Measurements from ENCODE around the gene GRIN2C.

Gene GRIN2C

GRCh38 chr17:74863420-74864296 is 4.0 kb upstream of the GRIN2C start:
- DNase-seq, result no peak

DNA sequence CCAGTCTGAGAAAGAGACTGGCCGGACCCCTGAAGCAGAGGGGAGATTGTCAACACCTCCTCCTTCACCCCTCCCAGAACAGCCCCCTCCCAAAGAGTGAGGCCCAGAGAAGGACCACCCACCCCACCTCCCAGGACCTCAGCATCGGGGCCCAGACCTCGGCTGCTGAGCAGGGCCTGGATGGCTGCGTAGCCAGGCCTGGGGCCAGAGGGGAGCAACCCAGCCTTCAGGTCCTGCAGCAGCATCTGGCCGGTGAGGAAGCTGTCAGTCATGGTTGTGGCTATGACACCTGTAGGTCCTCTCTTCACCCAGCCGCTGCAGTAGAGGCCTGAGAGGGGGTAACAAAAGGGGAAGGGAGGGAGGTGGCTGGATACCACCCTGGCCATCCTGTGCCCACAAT is 3.2 kb upstream of the GRIN2C start:
- no peak for DNase-seq

DNA sequence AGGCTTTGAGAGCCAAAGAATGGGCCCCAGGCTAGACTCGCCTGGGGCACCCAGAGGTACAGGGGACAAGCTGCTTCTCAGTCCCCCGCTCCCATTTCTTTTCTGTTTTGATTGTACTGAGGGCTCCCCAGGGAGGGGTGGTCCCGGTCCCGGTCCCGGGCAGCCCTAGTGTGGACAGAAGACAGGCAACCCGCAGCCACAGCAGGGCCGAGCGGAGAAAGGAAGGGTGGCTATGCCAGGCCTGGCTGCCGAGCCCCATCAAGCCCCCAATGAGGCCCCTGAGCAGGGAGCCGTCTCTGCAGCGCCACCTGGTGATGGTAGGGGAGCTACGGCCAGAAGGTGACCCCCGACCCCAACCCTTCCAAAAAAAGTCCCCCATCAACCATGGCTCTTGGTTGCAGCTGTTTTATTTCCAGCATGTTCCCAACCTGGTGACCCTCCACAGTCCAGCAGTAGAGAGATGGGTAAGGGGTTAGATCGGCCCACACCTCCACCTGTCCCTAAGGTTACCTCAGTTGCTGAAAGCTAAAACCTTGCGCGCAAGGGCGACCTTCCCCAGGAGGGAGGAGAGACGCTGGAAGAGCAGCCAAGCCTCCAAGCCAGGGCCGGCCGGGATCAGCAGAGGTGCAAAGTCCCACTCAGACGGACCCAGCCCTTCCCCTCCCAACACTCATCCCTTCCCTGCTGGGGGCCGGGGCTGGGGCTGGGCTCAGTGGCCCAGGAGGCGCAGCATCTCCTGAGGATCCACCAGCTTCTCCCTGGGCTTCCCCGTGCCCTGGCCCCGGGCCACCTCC is 2.6 kb upstream of the GRIN2C start:
- peak; percentile 25 to 26 for DNase-seq

GRCh38 chr17:74861662-74862107 is 2.0 kb upstream of the GRIN2C start:
- no peak for DNase-seq

DNA sequence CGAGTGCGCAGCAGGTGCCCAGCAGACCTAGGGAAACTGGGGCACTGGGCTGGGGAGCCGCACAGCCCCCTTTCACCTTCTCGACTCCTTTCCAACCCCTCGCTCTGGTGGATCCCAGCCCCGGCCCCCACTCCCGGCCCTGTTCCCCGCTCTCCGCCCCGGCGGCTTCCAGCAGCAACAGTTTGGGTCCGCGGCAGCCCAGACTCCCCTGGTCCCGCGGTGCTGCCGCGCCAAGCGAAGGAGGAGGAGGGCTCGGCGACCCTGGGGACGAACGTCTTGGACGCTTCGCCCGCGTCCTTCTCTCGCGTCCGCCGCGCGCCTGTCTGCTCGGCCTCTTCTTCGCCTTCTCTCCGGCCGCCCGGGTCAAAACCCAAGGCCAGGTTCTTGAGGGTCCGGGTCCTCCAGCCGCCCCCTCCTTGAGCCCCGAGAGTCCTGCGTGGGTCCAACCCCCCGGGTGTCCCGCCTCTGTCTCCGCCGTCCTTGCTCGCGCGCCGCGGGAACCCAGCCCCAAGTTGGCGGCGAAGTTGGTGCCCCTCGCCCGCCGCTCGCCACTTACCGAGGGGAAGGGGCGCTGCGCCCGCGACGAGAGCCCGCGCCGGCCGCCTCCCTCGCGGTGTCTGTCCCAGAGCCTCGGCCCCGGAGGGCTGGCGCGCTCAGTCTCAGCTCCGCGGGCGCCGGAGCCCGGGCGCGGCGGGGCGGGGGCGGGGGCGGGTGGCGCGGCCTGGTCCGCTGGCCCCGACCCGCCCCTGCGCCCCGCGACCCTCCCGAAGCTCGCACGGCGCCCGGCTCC is 1.4 kb upstream of the GRIN2C start:
- DNase-seq, result no peak

DNA sequence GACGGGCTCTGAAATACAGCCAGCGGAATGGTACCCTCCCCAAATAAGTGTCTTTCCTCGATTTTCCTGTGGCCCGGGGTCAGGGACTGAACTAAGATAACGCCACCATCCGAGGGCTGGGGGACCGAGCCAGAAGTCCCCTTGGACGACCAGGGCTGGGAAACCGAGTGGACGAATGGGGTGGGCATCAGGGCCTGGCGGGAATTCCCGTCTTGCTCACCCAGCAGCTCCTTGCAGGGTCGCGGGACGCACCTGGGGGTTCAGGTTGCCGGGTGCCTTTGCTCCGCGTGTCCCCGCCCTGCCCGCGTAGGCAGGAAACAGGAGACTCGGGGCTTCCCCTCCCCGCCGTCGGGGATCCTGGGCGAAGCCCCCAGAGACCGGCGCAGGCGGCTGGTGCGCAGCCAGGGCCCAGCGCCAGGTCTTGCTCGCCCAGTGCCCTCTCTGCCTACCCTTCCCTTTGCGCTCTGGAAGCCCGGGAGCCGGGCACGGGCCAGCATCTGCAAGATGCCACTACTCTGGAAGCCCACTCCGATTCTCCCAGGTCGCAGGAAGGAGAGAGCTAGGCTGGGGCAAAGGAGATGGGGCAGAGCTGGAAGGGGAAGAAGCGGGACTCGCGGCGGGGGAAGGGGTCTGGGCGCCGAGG is 665 bp upstream of the GRIN2C start:
- DNase-seq, result no peak

- no peak for DNase-seq
Observed at GRCh38 chr17:74858672-74859458, 820 bp downstream of the GRIN2C start.

DNA sequence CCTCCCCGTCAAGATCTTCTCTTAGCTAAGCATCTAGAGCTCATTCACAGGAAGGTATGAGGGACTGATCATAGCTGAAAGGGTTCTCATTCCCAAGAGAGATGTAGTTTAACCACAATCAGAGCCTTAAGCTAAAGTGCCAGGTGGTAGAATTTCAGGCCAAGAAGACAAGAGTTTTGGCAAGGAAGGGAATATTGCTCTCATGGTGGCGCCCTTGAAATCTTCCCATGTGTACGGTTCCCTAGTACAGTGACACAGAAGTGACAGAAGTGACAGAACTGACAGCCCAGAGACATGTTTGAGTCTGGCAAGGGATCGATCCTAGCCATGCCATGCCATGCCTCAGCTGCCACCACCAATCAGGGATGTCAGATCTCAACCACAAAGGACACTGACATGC is 2.5 kb downstream of the GRIN2C start:
- no peak for DNase-seq

DNA sequence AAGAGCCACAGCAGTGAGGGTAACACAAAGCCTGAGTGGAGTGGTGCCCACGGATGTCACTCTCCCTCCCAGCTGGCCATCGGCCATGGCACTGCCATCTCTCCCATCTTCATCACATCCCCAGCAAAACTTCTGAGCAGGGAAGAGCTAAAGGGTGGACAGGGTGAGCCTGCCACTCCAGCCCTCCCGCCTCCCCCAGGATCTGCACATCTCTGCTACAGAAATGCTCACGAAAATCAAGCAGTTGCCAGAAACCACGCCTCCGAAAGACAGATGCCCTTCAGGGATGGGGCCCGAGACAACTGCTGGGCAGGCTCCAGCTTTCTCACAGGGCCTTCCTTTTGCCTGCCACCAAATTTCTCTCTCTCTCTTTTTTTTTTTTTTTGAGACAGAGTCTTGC is 3.6 kb downstream of the GRIN2C start:
- DNase-seq, result no peak

DNA sequence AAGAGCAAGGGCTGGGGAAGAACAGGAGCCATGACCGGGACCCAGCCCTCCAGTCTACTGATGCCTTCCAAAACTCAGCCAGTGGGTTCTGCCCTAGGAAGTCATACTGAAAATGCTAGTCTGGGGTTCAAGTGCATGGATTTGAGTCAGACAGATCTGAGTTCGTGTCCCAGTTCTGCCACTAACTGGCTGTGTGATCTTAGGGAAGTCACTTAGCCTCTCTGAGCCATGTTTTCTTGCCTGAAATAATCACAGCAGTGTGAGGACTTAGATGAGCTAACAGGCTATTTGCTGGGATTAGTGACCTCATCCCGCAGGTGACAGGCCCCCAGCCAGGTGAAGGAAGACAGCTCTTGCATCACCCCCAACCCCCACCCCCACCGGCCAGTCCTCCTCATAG is 4.4 kb downstream of the GRIN2C start:
- DNase-seq, result no peak

- DNase-seq, result no peak
Observed at GRCh38 chr17:74854792-74855191, 4.9 kb downstream of the GRIN2C start.

DNA sequence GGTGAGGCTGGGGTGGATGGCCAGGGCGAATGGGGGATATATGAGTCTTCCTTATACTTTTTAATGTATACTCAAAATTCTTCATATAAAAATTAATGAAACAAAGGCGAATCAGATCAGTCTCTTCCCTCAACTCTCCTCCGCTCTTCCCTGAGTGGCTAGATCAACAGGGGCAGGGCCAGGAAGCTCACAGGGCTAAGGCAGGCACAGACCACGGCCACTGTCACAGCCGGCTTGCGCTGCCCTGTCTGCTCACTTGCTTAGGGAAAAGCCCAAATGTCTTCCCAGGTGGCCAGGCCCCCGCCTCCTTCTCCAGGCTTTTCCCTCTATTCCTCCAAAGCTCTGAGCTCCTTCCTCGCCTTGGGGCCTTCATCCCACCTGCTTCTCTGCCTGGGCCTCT is 6.0 kb downstream of the GRIN2C start:
- DNase-seq, result no peak

DNA sequence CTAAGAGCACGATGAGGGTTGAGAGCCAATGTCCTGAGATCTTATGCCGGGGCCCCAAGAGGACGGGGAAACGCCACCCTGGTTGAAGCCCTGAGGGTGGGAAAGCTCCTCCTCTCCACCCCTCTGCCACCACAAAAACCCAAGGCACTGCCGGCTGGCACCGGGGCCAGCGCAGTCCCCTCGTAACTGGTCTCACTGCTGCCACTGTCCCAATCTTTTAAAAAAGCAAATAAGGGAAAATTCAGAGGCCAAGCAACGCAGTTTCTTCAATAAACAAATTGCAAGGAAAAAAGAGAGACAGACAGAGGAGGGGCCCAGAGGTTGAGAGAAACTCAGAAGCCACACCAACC is 6.7 kb downstream of the GRIN2C start:
- DNase-seq, result no peak

DNA sequence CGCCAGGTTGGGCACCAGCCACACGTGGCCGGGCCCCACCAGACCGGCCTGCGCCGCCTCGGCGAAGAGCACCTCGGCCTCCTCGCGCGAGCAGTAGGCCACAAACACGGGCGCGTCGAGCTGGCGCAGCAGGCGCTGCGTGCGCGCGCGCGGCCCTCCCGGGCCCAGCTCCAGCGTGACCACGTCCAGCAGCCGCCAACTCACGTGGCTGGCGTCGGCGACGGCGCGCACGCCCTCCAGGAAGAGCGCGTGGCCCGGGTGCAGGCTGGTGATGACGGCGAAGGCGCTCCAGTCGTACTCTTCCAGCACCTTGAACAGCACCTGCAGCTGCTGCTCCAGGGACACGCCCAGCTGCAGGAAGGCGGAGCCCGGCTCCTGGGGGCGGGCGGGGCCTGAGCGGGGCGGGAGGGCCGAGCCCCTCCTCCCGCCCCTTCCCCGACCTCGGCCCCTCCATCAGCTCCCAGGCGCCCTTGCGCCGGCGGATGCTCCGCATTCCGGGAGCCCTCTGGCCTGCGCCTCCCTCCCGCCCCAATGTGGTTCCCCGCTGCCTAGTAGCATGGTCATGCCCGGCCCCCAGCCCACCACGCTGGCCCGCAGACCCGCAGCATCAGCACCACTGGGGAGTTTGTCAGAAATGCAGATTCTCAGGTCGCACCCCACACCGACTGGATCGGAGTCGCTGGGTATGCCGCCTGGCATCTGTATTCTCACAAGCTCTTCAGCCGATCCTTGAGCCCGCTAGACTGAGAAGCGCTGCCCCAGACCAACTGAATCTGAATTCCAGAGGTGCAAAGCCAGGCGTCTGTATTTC is 7.2 kb downstream of the GRIN2C start:
- no peak for DNase-seq

DNA sequence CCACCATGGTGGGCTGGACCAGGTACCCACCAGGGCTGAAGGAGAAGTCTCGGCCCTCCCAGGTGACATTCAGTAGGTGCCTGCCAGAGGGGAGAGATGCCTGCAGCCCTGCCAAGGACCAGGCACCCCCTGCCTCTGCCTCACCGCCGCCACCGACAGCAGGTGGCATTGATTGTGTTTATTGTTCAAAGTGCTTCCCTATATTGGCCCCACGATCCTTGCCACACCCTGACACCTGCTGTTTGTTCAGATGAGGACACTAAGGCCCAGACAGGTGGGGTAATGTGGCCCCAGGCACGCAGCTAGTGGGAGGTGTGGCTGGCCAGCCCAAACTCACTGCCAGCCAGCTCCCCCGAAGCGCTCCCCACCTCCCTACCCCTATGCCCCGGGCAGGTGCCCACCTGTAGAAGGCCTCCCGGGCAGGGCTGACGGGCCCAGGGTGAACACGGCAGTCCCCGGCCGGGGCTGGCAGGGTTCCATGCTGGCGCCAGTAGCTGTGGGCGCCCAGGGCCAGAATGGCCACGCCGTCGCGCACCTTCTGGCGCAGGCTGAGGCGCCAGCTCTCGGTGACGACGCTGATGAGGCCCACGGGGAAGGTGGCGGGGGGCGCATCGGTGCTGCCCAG is 8.0 kb downstream of the GRIN2C start:
- no peak for DNase-seq

DNA sequence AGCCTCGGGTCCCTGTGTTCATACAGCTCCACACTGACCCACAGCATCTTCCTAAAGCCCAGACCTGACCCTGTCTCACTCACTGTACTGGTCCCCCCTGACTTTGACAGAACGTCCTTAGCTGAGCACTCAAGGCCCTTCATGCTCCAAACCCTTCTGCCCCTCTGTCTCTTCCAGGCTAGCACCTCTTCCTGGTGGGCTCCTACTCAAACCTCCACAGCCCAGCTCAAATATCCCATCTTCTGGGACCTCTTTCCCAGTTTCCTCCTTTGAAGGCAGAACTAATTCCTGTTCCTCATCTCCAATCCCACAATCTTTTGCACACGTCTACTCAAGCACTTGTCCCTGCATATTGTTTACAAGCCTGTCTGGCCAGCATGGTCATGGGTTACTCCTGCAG is 8.8 kb downstream of the GRIN2C start:
- DNase-seq, result no peak

DNA sequence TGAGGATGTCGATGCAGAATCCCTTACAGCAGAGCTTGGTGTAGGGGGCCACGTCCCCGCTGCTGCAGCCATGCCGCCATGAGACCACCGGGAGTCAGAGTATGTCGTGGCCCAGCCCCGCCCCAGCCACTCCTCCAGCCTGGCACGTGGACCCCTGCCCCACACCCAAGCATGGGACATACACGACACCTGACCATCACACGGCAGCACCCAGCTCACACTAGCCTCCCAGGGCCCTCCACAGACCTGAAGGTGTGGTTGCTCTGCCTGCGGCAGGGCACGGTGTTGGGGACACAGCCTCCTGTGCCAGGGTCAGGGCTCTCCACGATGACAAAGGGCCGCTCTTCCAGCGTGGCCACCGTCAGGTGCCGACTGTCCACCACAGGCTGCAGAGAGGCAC is 9.4 kb downstream of the GRIN2C start:
- DNase-seq, result no peak

- DNase-seq, result no peak
Observed at GRCh38 chr17:74848656-74849399, 10.9 kb downstream of the GRIN2C start.

DNA sequence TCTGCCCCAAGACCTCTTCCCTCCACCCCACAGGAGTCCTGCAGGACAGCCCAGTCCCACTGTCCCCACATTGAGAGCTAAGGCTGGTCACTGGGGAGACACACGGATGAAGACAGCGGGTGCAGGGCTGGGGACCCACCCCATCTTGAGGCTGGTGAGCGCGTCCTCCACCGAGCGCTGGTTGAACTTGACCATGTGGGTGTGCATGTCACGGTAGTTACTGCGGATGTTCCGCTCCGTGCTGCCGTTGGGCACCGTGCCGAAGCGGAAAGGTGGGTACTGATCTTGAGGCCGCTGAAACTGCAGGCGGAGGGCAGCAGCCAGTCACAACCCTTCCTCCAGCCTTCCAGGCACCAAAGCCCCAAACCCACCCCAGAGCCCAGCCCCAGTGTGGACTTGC is 13.1 kb downstream of the GRIN2C start:
- DNase-seq, result no peak

DNA sequence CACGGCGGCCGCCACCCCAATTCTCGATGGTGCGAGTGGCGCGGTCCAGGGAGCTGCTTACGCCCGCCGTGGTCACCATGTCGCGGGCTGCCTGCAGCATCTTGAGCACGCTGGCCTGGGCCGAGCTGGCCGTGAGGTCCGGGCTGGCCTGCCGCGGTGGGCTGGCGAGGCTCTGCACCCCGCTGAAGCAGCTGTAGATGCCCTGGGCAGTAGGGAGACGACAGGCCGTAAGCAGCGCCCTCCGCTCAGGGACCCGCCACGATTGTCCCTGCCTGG is 16.4 kb downstream of the GRIN2C start:
- no peak for DNase-seq

Measured in AML-193 (cell line).